Psoas muscle (tissue), 8 donors: ENCODE data around the gene ETFB. TPM values are rescaled to one million over a fixed set of nuclear protein-coding genes. Genes with fewer than 3 reads are reported as not detected.

ENCODE experiments used
- ATAC-seq, 4 donors: fragments of 200-7000 bp; cut with Tn5 transposase; one replicate each; pipeline ENCODE4 v1.9.1; 2020; ENCODE audit warnings: moderate library complexity in 3 of 4, mild to moderate bottlenecking in 2 of 4
- DNase-seq, 2 donors: peaks; one replicate each; pipeline ENCODE4 v3.0.0-alpha.2; 2020
- H3K27ac ChIP-seq: fragments of 200-600 bp; one replicate; pipeline ENCODE4 v1.8.0; 2022
- H3K27me3 ChIP-seq, 3 donors: fragments of 200-600 bp in 1 of 3; one replicate each; pipeline versions ENCODE4 v1.6.1 to v1.8.0; 2013 to 2022; ENCODE audit warnings: low read length in 2 of 3, mild to moderate bottlenecking in 2 of 3, moderate library complexity in 1 of 3; ENCODE audit not compliant: insufficient read depth in 3 of 3
- H3K36me3 ChIP-seq, 2 donors: fragments of 200-600 bp in 1 of 2; one replicate each; pipeline versions ENCODE4 v1.6.1 to v1.8.0; 2013 to 2022; ENCODE audit warnings: low read depth in 1 of 2, mild to moderate bottlenecking in 1 of 2, moderate library complexity in 1 of 2; ENCODE audit not compliant: insufficient read depth in 1 of 2
- H3K4me1 ChIP-seq: fragments of 200-600 bp; one replicate; pipeline ENCODE4 v1.8.0; 2022
- H3K4me3 ChIP-seq: fragments of 200-600 bp; one replicate; pipeline ENCODE4 v1.8.0; 2022; ENCODE audit warnings: mild to moderate bottlenecking
- H3K9me3 ChIP-seq: fragments of 200-600 bp; one replicate; pipeline ENCODE4 v1.8.0; 2022
- CTCF ChIP-seq: fragments of 200-600 bp; IDR thresholded peaks from one replicate; pipeline ENCODE4 v1.8.0; 2022; ENCODE audit warnings: antibody characterized with exemption
- WGBS, 3 donors: extraction: QIAGEN DNeasy Blood & Tissue Kit; methylation state at CpG; one replicate each; pipeline versions ENCODE4 v1.1.6 to v1.1.7; 2013; 5-methylcytosine and 5-hydroxymethylcytosine counted together
- intact Hi-C, 2 donors: fragments of 100-400 bp; cut with DNase I; formaldehyde crosslinking; loops; one replicate each; pipeline versions ENCODE4 v1.11.0 to v1.14.2; 2022
- polyA plus RNA-seq, 3 donors: library from polyadenylated mRNA; stranded (reverse); fragments of 200-250 nt; gene quantifications; one replicate each; pipeline ENCODE4 v1.2.3, GENCODE V29; 2013
- total RNA-seq, 4 donors: library from RNA; stranded (reverse); fragmentation: NEBNext Ultra II Directional in 2 of 4; extraction: Animal tissue kit (Norgen Biotek cat#: 25700) in 2 of 4; gene quantifications; one replicate each; pipeline versions ENCODE4 v1.2.1 to v1.2.4, GENCODE V29; 2021 to 2023
- donor health status: healthy with polysubstance abuse.
- donor health status: DM: no; HTN: no; CAD: no; lungs with moderate emphysema.
- donor health status: Bipolar disorder and iron deficiency.
- donor health status: healthy.
- donor health status: DM: yes; HTN: yes; CAD: no.
- donor health status: DM: no; HTN: no; CAD: no.
- donor health status: DM: no; HTN: no; CAD: no.
- donor health status: DM: yes; HTN: yes; CAD: no.

Gene ETFB
- total and polyA plus RNA-seq, 7 donors, result 91.8 to 172 (median 151) TPM

- H3K27me3 ChIP-seq, result peaks cover 0 to 17% (median 3%) of the 10 kb centered on the region in 3 donors
- no peak overlapping the region for H3K4me3 ChIP-seq
- intact Hi-C loops, result no loop called here
- WGBS, 3 donors, result 48 to 61% (median 52%) methylated on average over 1 of the region's 1 CpG
- DNase-seq, result no peak
- no peak overlapping the region for H3K27ac ChIP-seq
- no peaks in the 10 kb centered on the region for H3K36me3 ChIP-seq
- no peak for TF ChIP-seq CTCF
- H3K4me1 ChIP-seq, result no peaks in the 10 kb centered on the region
- no peaks in the 10 kb centered on the region for H3K9me3 ChIP-seq
- no peak for ATAC-seq
Measured at GRCh38 chr19:51317968-51318367, 48.2 kb downstream of the ETFB start.

- 82 to 89% (median 84%) methylated on average over 3 of the region's 3 CpGs for WGBS, 3 donors
- Histone ChIP-seq H3K9me3 (no peaks in the 10 kb centered on the region), H3K4me1 (no peaks in the 10 kb centered on the region), H3K27ac (no peak overlapping the region), H3K36me3 (no peaks in the 10 kb centered on the region), H3K27me3 (peaks cover 0 to 23% (median under 1%) of the 10 kb centered on the region in 3 donors), H3K4me3 (no peak overlapping the region)
- no peak for ATAC-seq
- intact Hi-C loops, result no loop called here
- TF ChIP-seq CTCF, result no peak
- no peak for DNase-seq
Measured at GRCh38 chr19:51317376-51317775, 48.8 kb downstream of the ETFB start.

- intact Hi-C loops, result no loop called here
- H3K4me1 ChIP-seq, result no peaks in the 10 kb centered on the region
- H3K36me3 ChIP-seq, result no peaks in the 10 kb centered on the region
- ATAC-seq (no peak), DNase-seq (no peak)
- no peaks in the 10 kb centered on the region for H3K9me3 ChIP-seq
- no peak for TF ChIP-seq CTCF
- 62 to 70% (median 62%) methylated on average over 7 to 8 of the region's 8 CpGs for WGBS, 3 donors
- H3K4me3 ChIP-seq, result no peak overlapping the region
- H3K27me3 ChIP-seq, result peaks cover 0 to 29% (median 3%) of the 10 kb centered on the region in 3 donors
- H3K27ac ChIP-seq, result no peak overlapping the region
Measured at GRCh38 chr19:51316688-51317087, 49.5 kb downstream of the ETFB start.

GRCh38 chr19:51311351-51312257 lies 54.6 kb downstream of the ETFB start, which contains the start of gene IGLON5:
IGLON5 (plus strand) TSS chr19:51311644; CDS start chr19:51311848, 204 bp downstream.
- H3K27ac ChIP-seq, result no peak within 1 kb of the TSS
- no peak within 1 kb of the TSS for H3K4me3 ChIP-seq
- WGBS, 3 donors, result 2 to 7% (median 2%) methylated on average over 17 to 60 of the region's 76 CpGs
- ATAC-seq (no peak), DNase-seq (no peak)
- H3K9me3 ChIP-seq, result peaks cover 6% of the 10 kb centered on the region
- no peaks in the 10 kb centered on the region for H3K4me1 ChIP-seq
- H3K36me3 ChIP-seq, result no peaks in the 10 kb centered on the region
- intact Hi-C loops, result no loop called here
- no peak for TF ChIP-seq CTCF
- H3K27me3 ChIP-seq, result peaks cover 0 to 46% (median 3%) of the 10 kb centered on the region in 3 donors
